PC-3 (cell line): ENCODE results near the gene CTBP2. TPM values are rescaled to one million over a fixed set of nuclear protein-coding genes. Genes with fewer than 3 reads are reported as not detected.

ENCODE experiments used
- ATAC-seq: fragments of 200-7000 bp; cut with Tn5 transposase; 2 replicates; pipeline ENCODE4 v1.9.1; 2020; ENCODE audit warnings: mild to moderate bottlenecking, moderate library complexity
- BruUV-seq: library from RNA; stranded (reverse); fragments of 400-500 nt; replicated peaks from 2 replicates; lab custom pipeline; 2021; lab: Mats Ljungman, UMichigan
- CTCF ChIA-PET: fragments of 300-600 bp; sonication (Branson Sonifier 250); formaldehyde crosslinking; loops from one replicate; lab custom pipeline; 2022; ENCODE audit warnings: antibody characterized with exemption; lab: Charles Lee
- POLR2A ChIA-PET: fragments of 300-600 bp; sonication (Branson Sonifier 250); formaldehyde crosslinking; loops from one replicate; lab custom pipeline; 2022; ENCODE audit warnings: antibody characterized with exemption; ENCODE audit not compliant: unreplicated experiment; lab: Charles Lee
- DNase-seq: peaks from one replicate; pipeline ENCODE4 v3.0.0-alpha.2; 2015
- H2AFZ ChIP-seq: fragments of 300-600 bp; sonication (generic); 2 replicates; pipeline ENCODE4 v1.6.0; 2016; ENCODE audit warnings: antibody characterized with exemption, low read length
- H3F3A ChIP-seq: fragments of 300-600 bp; sonication (generic); one replicate; pipeline ENCODE4 v1.6.0; 2017; ENCODE audit warnings: antibody characterized with exemption, low read length, control low read depth, mild to moderate bottlenecking; ENCODE audit not compliant: unreplicated experiment
- H3K27ac ChIP-seq: fragments of 300-600 bp; sonication (generic); 2 replicates; pipeline ENCODE4 v1.5.1; 2016; ENCODE audit warnings: mild to moderate bottlenecking, low read length
- H3K27me3 ChIP-seq: fragments of 300-600 bp; sonication (generic); 2 replicates; pipeline ENCODE4 v1.6.1; 2016; ENCODE audit warnings: low read length, mixed read lengths
- H3K36me3 ChIP-seq: fragments of 300-600 bp; sonication (generic); 2 replicates; pipeline ENCODE4 v1.6.1; 2016; ENCODE audit warnings: low read depth, mixed run types, low read length, mixed read lengths
- H3K4me1 ChIP-seq: fragments of 300-600 bp; sonication (generic); 2 replicates; pipeline ENCODE4 v1.5.1; 2016; ENCODE audit warnings: low read length; ENCODE audit not compliant: insufficient read depth
- H3K4me2 ChIP-seq: fragments of 300-600 bp; sonication (generic); 2 replicates; pipeline ENCODE4 v1.6.0; 2016; ENCODE audit warnings: low read length
- H3K4me3 ChIP-seq: fragments of 300-600 bp; sonication (generic); 2 replicates; pipeline ENCODE4 v1.5.1; 2016; ENCODE audit warnings: mild to moderate bottlenecking, low read length, mixed read lengths
- H3K79me2 ChIP-seq: fragments of 300-600 bp; sonication (generic); 2 replicates; pipeline ENCODE4 v1.6.1; 2017; ENCODE audit warnings: low read length, mixed read lengths
- H3K9ac ChIP-seq: fragments of 300-600 bp; sonication (generic); 2 replicates; pipeline ENCODE4 v1.6.0; 2016; ENCODE audit warnings: mild to moderate bottlenecking, low read length
- H3K9me2 ChIP-seq: fragments of 300-600 bp; sonication (generic); replicated peaks from 2 replicates; pipeline ENCODE4 v1.6.1; 2016; ENCODE audit warnings: mixed run types, low read length, mixed read lengths
- H3K9me3 ChIP-seq: fragments of 300-600 bp; sonication (generic); 2 replicates; pipeline ENCODE4 v1.6.1; 2016; ENCODE audit warnings: low read length, mixed read lengths
- H4K20me1 ChIP-seq: fragments of 300-600 bp; sonication (generic); 2 replicates; pipeline ENCODE4 v1.6.1; 2016; ENCODE audit warnings: low read length, mixed read lengths
- EZH2 ChIP-seq: fragments of 300-600 bp; sonication (generic); IDR thresholded peaks from one replicate; pipeline ENCODE4 v1.6.1; 2017; ENCODE audit warnings: antibody characterized with exemption, mild to moderate bottlenecking, low read length; ENCODE audit not compliant: unreplicated experiment
- EZH2phosphoT487 ChIP-seq: fragments of 300-600 bp; sonication (generic); IDR thresholded peaks from 2 replicates; pipeline ENCODE4 v1.6.1; 2018; ENCODE audit warnings: mild to moderate bottlenecking, antibody characterized with exemption, low read length, borderline replicate concordance
- intact Hi-C: fragments of 100-400 bp; cut with micrococcal nuclease; formaldehyde crosslinking; loops from 2 replicates; pipeline ENCODE4 v1.9.0; 2023
- total RNA-seq: library from RNA; depleted of rRNA; stranded (reverse); fragments of >200 nt; gene quantifications from 2 replicates; pipeline ENCODE4 v1.2.3, GENCODE V29; 2014
- TF ChIP-seq, protein P1 (sequence below): fragments of 300-600 bp; sonication (generic); conservative IDR thresholded peaks from 2 replicates; pipeline ENCODE4 v1.5.1; 2017; ENCODE audit warnings: antibody characterized with exemption, low read depth, mild to moderate bottlenecking, low read length

Gene CTBP2
- total RNA-seq, 1 experiment from 2014 or later = 78.9 TPM

DNA sequence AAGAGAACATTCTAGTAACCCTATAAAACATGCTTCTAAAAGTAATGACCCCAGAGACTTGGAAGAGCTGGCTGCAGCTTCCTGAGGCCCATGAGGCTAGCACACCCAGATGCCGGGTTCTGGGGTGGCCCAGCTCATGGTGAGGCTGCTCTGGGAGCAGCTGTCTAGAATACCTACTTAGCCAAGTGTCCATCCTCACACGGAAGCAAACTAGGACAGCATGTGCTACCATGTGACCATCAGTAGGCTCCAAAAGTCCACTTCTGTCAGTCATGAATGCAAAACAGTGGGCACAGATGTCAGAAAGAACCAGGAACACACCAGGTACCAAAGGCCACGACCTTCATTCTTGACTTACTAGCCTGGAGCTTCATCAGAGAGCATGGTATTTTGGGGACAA is 32.4 kb downstream of the CTBP2 start:
- Histone ChIP-seq H3F3A (no peaks in the 10 kb centered on the region), H2AFZ (no peak overlapping the region), H3K4me2 (no peak overlapping the region), H3K27ac (no peak overlapping the region), H3K79me2 (peaks cover 96% of the 10 kb centered on the region), H3K9me2 (no peaks in the 10 kb centered on the region), H3K9ac (no peak overlapping the region), H3K27me3 (no peaks in the 10 kb centered on the region), H3K36me3 (peaks cover 9% of the 10 kb centered on the region; the same call in 1 of the 2 replicates), H4K20me1 (no peaks in the 10 kb centered on the region), H3K9me3 (no peaks in the 10 kb centered on the region), H3K4me3 (no peak overlapping the region), H3K4me1 (peaks cover 21% of the 10 kb centered on the region)
- CTCF ChIA-PET = no interaction called here
- TF ChIP-seq, protein P1, sequence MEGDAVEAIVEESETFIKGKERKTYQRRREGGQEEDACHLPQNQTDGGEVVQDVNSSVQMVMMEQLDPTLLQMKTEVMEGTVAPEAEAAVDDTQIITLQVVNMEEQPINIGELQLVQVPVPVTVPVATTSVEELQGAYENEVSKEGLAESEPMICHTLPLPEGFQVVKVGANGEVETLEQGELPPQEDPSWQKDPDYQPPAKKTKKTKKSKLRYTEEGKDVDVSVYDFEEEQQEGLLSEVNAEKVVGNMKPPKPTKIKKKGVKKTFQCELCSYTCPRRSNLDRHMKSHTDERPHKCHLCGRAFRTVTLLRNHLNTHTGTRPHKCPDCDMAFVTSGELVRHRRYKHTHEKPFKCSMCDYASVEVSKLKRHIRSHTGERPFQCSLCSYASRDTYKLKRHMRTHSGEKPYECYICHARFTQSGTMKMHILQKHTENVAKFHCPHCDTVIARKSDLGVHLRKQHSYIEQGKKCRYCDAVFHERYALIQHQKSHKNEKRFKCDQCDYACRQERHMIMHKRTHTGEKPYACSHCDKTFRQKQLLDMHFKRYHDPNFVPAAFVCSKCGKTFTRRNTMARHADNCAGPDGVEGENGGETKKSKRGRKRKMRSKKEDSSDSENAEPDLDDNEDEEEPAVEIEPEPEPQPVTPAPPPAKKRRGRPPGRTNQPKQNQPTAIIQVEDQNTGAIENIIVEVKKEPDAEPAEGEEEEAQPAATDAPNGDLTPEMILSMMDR = no peak
- TF ChIP-seq EZH2 (no peak), EZH2phosphoT487 (no peak)
- BruUV-seq = no TSS peak
- no peak for DNase-seq
- intact Hi-C loops = no loop called here
- no peak for ATAC-seq
- POLR2A ChIA-PET = no interaction called here

DNA sequence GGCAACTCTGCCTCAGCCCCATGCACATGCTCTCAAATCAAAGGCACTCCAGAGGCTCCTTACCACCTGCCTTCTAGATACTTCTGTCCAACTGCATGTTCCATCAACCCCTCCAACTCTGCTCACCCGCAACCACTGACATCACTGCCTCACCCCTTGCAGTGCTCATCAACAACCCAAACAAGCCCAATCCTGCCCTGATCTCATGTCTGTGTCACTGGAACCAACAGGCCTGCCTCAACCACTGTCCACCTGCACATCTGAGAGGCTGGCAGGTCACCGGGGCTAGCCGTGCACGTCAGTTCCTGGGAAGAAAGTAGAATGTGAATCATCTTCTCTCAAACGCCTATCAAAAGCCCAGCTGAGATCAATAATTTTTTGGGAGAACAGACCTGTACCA is 33.3 kb downstream of the CTBP2 start:
- no peaks in the 10 kb centered on the region for H3K9me2 ChIP-seq
- H3K4me3 ChIP-seq = no peak overlapping the region
- no peak overlapping the region for H3K4me2 ChIP-seq
- H3K4me1 ChIP-seq = peaks cover 25% of the 10 kb centered on the region
- H3K9ac ChIP-seq = no peak overlapping the region
- H2AFZ ChIP-seq = no peak overlapping the region
- H3F3A ChIP-seq = no peaks in the 10 kb centered on the region
- no peaks in the 10 kb centered on the region for H4K20me1 ChIP-seq
- H3K27ac ChIP-seq = no peak overlapping the region
- intact Hi-C loops = no loop called here
- DNase-seq (no peak), ATAC-seq (no peak)
- no TSS peak for BruUV-seq
- no peaks in the 10 kb centered on the region for H3K9me3 ChIP-seq
- CTCF ChIA-PET = no interaction called here
- peaks cover 15% of the 10 kb centered on the region; the same call in 1 of the 2 replicates for H3K36me3 ChIP-seq
- peaks cover 96% of the 10 kb centered on the region for H3K79me2 ChIP-seq
- POLR2A ChIA-PET = no interaction called here
- no peaks in the 10 kb centered on the region for H3K27me3 ChIP-seq
- TF ChIP-seq, protein P1 = no peak
- TF ChIP-seq EZH2phosphoT487 (no peak), EZH2 (no peak)

DNA sequence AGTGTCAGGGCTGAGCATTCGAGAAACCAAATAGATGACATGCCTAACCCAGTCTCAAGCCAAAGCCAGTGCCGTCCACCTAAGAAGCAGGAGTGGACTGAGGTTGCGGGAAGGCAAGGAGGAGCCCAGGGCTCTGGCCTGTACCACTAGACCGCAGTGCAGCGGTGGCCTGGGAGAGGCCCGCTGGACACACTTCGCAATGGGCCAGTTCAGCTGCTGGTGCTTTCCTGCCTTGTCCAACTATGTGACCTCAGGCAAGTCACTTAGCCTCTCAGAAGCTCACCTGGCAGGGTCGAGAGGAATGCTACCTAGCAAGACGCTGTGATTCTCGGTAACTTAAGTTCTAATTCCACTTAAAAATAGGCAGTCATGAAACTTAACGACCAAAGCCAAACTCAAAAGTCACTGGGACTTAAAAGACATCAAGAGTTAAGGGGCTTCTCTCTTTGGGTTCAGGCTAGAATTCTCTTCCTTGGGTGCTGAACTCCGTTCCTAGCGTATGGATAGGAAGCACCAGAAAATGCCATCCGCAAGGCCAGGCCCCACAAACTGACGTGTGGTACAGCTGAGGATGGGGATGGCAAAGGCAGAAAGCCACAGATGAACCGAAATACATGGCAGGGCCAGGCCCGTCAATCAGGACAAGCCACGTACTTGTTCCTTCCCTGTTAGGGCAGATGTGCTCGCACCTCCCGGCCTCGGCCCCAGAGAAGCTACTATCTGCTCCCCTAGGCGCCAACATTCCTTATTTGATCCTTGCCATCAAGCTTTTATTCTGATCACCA is 34.2 kb downstream of the CTBP2 start:
- H3K4me3 ChIP-seq = no peak overlapping the region
- peaks cover 96% of the 10 kb centered on the region for H3K79me2 ChIP-seq
- POLR2A ChIA-PET = no interaction called here
- no peak overlapping the region for H2AFZ ChIP-seq
- H3K9ac ChIP-seq = no peak overlapping the region
- no peak overlapping the region for H3K27ac ChIP-seq
- TF ChIP-seq, protein P1 = no peak
- no peak for TF ChIP-seq EZH2phosphoT487
- no peak for TF ChIP-seq EZH2
- no peak for DNase-seq
- no peaks in the 10 kb centered on the region for H3K9me3 ChIP-seq
- intact Hi-C loops = no loop called here
- no peaks in the 10 kb centered on the region for H4K20me1 ChIP-seq
- H3K9me2 ChIP-seq = no peaks in the 10 kb centered on the region
- no TSS peak for BruUV-seq
- CTCF ChIA-PET = no interaction called here
- no peak for ATAC-seq
- H3K4me2 ChIP-seq = no peak overlapping the region
- peaks cover 21% of the 10 kb centered on the region for H3K36me3 ChIP-seq
- no peaks in the 10 kb centered on the region for H3F3A ChIP-seq
- no peaks in the 10 kb centered on the region for H3K27me3 ChIP-seq
- H3K4me1 ChIP-seq = peaks cover 34% of the 10 kb centered on the region
